Measurements from ENCODE around the gene FANCE. TPM values are rescaled to one million over a fixed set of nuclear protein-coding genes. Genes with fewer than 3 reads are reported as not detected.

The FANCE gene
- total RNA-seq, 1 experiment from 2014 or later = 16.1 TPM

DNA sequence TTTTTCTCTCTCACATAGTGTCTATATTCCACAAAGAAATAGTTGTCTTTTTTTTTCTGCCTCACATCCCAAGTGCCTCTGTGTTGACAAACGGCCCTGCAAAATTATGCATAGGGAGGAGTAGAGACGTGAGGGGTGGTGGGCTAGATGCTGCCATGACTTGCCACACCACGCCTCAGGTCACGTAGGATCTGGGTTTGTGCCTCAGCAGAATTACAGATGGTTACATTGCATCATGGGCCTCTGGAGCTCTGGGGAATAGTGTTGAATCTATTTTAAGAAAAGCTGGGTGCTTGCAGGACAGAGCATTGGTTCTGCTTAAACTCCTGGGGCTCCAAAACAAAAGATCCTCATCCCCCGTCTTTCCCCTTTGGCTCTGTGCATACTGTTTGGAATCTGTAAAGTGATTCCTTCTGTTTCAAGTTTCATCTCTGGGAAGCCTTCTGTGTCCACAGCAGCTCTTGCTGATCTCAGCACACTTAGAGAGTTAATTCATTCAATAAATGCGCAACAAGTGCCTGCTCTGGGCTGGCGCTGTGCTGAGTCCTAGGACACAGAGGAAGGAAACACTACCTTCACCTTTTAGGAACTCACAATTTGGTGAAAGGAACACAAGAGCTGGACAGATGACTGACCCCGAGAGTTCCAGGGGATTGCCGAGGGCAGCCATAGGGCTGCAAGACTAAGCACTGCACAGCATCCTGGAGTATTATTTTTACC lies 2.4 kb downstream of the FANCE start:
- no peaks in the 10 kb centered on the region for H3K27me3 ChIP-seq (ENCODE audit: insufficient read depth, low read length)
- no peak overlapping the region for H3K4me3 ChIP-seq (replicated peaks in 1 of 2; ENCODE audit: low read depth in 1 of 2, low read length in 2 of 2)
- BruUV-seq (replicated peaks) = no TSS peak
- no peak for TF ChIP-seq ZFX (IDR thresholded peaks at IDR 0.05)
- no peak for TF ChIP-seq SP1 (IDR thresholded peaks at IDR 0.05; ENCODE audit: low read depth)
- no peak for TF ChIP-seq SRF (IDR thresholded peaks at IDR 0.05; ENCODE audit: low read depth)
- TF ChIP-seq, protein P1, sequence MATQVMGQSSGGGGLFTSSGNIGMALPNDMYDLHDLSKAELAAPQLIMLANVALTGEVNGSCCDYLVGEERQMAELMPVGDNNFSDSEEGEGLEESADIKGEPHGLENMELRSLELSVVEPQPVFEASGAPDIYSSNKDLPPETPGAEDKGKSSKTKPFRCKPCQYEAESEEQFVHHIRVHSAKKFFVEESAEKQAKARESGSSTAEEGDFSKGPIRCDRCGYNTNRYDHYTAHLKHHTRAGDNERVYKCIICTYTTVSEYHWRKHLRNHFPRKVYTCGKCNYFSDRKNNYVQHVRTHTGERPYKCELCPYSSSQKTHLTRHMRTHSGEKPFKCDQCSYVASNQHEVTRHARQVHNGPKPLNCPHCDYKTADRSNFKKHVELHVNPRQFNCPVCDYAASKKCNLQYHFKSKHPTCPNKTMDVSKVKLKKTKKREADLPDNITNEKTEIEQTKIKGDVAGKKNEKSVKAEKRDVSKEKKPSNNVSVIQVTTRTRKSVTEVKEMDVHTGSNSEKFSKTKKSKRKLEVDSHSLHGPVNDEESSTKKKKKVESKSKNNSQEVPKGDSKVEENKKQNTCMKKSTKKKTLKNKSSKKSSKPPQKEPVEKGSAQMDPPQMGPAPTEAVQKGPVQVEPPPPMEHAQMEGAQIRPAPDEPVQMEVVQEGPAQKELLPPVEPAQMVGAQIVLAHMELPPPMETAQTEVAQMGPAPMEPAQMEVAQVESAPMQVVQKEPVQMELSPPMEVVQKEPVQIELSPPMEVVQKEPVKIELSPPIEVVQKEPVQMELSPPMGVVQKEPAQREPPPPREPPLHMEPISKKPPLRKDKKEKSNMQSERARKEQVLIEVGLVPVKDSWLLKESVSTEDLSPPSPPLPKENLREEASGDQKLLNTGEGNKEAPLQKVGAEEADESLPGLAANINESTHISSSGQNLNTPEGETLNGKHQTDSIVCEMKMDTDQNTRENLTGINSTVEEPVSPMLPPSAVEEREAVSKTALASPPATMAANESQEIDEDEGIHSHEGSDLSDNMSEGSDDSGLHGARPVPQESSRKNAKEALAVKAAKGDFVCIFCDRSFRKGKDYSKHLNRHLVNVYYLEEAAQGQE (IDR thresholded peaks at IDR 0.05; ENCODE audit: low read depth) = no peak
- TF ChIP-seq CEBPB (IDR thresholded peaks at IDR 0.05; ENCODE audit: low read depth) = no peak
- TF ChIP-seq POLR2AphosphoS5 (IDR thresholded peaks at IDR 0.05; ENCODE audit: low read depth, low read length) = no peak
- no peak for TF ChIP-seq EZH2phosphoT487 (IDR thresholded peaks at IDR 0.05; ENCODE audit: borderline replicate concordance)
- intact Hi-C loops (cut with micrococcal nuclease) = no loop called here
- H2AFZ ChIP-seq (ENCODE audit: low read depth, low read length, poor library complexity, severe bottlenecking) = no peak overlapping the region
- H3K9ac ChIP-seq (ENCODE audit: low read length) = no peak overlapping the region
- H3K36me3 ChIP-seq (ENCODE audit: control insufficient read depth in 1 of 2, insufficient read depth in 2 of 2, low read length in 2 of 2) = peaks cover 4 to 18% of the 10 kb centered on the region in 2 experiments; a peak in 3 of 4 replicates
- ChIA-PET CTCF (no interaction called here), RAD21 (ENCODE audit: low non-redundant PET in 1 of 2, low total read pairs in 2 of 2, uncharacterized antibody in 2 of 2, unreplicated experiment in 2 of 2) (no interaction called here), POLR2A (no interaction called here)
- no peaks in the 10 kb centered on the region for H3K9me3 ChIP-seq (ENCODE audit: control insufficient read depth in 1 of 2, insufficient read depth in 1 of 2, low read depth in 1 of 2, low read length in 2 of 2)
- no peaks in the 10 kb centered on the region for H4K20me1 ChIP-seq (ENCODE audit: insufficient read depth)
- no peak overlapping the region for H3K27ac ChIP-seq (ENCODE audit: low read depth, low read length)
- DNase-seq (ENCODE audit: low read depth, low spot score) (no peak), ATAC-seq (no peak)
- H3K9me2 ChIP-seq (ENCODE audit: insufficient read depth) = no peaks in the 10 kb centered on the region
- H3K4me1 ChIP-seq (ENCODE audit: control insufficient read depth in 1 of 2, insufficient read depth in 2 of 2, low read length in 2 of 2) = peaks cover 13 to 23% of the 10 kb centered on the region in 2 experiments; a peak in 3 of 4 replicates
- no peak overlapping the region for H3K4me2 ChIP-seq (ENCODE audit: low read length)
- H3K79me2 ChIP-seq (ENCODE audit: insufficient read depth, low read length) = no peaks in the 10 kb centered on the region

Data from HCT116 (cell line).